CD4-positive, alpha-beta T cell treated with Interleukin-17A for 4 hours (primary cell): ENCODE results near the gene CHD2.
"Not testable (repeated sequence)": the region's sequence is repeated elsewhere in the genome, so short reads cannot be mapped to it uniquely, and the experiment has no call there.

ENCODE experiments used
- DNase-seq: peaks from one replicate; pipeline ENCODE4 v3.0.0-alpha.2; 2020; ENCODE audit warnings: mixed read lengths

Gene CHD2

GRCh38 chr15:92906563-92907081, 6.5 kb downstream of the CHD2 start:
- peak; percentile 65 for DNase-seq

- DNase-seq, result no peak
These were observed 7.1 kb downstream of the CHD2 start for GRCh38 chr15:92907229-92907628.

- peak; percentile 69 for DNase-seq
These were observed 8.0 kb downstream of the CHD2 start for GRCh38 chr15:92907896-92908712.

GRCh38 chr15:92908713-92909057, 8.6 kb downstream of the CHD2 start:
- no peak for DNase-seq

- DNase-seq, result no peak
These were observed 9.1 kb downstream of the CHD2 start for GRCh38 chr15:92909136-92909781.

GRCh38 chr15:92910451-92910850, 10.3 kb downstream of the CHD2 start:
- DNase-seq, result no peak

GRCh38 chr15:92914103-92914499, 14.0 kb downstream of the CHD2 start:
- no peak for DNase-seq

GRCh38 chr15:92914768-92915221, 14.7 kb downstream of the CHD2 start:
- peak; percentile 37 for DNase-seq

GRCh38 chr15:92915766-92916435, 15.8 kb downstream of the CHD2 start:
- DNase-seq, result peak; percentile 29

- peak; percentile 94 for DNase-seq
These were observed 17.7 kb downstream of the CHD2 start for GRCh38 chr15:92917598-92918407.

GRCh38 chr15:92918881-92919280, 18.8 kb downstream of the CHD2 start:
- DNase-seq, result not testable (repeated sequence)

- no peak for DNase-seq
These were observed 20.6 kb downstream of the CHD2 start for GRCh38 chr15:92920595-92921161.

- DNase-seq, result peak; percentile 39
These were observed 21.3 kb downstream of the CHD2 start for GRCh38 chr15:92921215-92922131.

GRCh38 chr15:92922418-92923002, 22.4 kb downstream of the CHD2 start:
- DNase-seq, result no peak

GRCh38 chr15:92924216-92924615, 24.1 kb downstream of the CHD2 start:
- DNase-seq, result no peak

GRCh38 chr15:92925454-92925853, 25.3 kb downstream of the CHD2 start:
- DNase-seq, result no peak

- DNase-seq, result no peak
These were observed 28.2 kb downstream of the CHD2 start for GRCh38 chr15:92928225-92928750.

GRCh38 chr15:92929002-92929401, 28.9 kb downstream of the CHD2 start:
- DNase-seq, result no peak

GRCh38 chr15:92930054-92930621, 30.0 kb downstream of the CHD2 start:
- no peak for DNase-seq

GRCh38 chr15:92930776-92931175, 30.7 kb downstream of the CHD2 start:
- DNase-seq, result no peak
